GM18868 (cell line): ENCODE data around the gene EEIG1.
A peak's percentile ranks its signal among the peaks of the same experiment; 100 is the strongest.

Experiments used
- ATAC-seq: cut with Tn5 transposase; IDR thresholded peaks from one replicate; pipeline ENCODE4 v1.9.1; 2021; ENCODE audit warnings: mild to moderate bottlenecking, moderate library complexity; ENCODE audit not compliant: unreplicated experiment

EEIG1 gene

GRCh38 chr9:127942216-127943010 lies 38.4 kb downstream of the EEIG1 start:
- ATAC-seq = no peak

GRCh38 chr9:127941961-127942215 lies 38.9 kb downstream of the EEIG1 start:
- ATAC-seq = no peak

DNA sequence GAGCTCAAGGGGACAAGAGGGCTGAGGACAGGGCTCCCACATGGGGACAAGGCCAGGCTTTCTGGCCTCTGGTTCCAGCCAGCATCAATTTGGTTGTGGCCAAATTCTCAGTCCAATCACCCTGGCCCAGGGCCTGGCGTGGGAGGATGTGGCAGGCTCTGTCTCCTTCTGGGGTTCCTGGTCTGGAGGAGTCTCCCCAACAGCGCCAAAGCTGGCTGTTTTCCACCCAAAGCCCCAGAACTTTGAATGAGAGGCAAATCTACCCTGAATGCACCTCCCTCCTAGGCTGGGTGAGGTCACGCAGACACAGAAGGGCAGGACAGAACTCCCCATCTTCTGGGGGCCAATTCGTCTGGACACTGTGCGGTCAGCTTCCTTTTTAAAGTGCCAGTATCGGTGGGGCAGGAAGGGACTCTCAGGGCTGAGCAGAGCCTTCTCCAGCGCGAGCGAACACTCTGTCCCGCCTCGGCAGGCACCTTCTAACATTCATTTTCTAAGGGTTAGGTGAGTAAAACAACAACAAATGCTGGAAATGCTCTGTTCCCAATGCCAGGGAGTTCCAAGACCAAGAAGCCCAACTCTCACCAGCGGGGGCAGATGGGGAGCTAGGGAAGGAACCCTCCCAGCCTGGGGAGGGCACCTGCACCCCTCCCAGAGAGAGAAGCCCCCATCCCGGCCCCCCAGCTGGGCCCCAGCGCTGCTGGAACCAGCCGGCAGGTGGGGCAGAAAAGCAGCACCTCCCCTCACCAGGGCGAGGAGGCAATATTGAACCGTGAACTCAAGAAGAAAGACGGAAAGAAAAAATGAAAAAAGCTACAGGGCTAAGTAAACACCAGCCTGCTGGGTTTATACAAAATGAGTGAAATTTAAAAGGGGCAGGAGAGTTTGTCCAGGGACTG lies 39.5 kb downstream of the EEIG1 start:
- ATAC-seq = no peak

DNA sequence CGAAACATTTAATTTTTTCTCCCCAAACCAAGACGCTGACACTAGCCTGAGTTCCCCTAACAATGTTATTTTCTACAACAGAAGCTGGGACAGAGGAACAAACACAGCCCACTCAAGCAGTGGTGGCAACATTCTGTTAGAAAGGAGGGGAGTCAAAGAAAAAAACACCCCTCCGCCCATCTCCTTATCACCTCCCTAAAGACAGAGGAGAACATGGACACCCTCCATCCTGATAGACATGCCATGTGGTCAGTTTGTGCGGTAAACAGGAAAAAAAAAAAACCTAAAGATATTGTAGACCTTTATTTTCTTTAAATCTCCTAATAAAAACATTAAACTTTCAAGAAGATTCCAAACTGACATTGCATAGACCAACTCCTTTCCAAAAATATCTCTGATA lies 40.2 kb downstream of the EEIG1 start:
- no peak for ATAC-seq

GRCh38 chr9:127938298-127938690 lies 42.5 kb downstream of the EEIG1 start:
- no peak for ATAC-seq

- peak; percentile 90 for ATAC-seq
Observed at GRCh38 chr9:127937388-127938297, 43.1 kb downstream of the EEIG1 start, which contains the start of gene DPM2. DPM2 (minus strand) TSS chr9:127937854; CDS start chr9:127937820, 34 bp downstream.

- ATAC-seq = no peak
Observed at GRCh38 chr9:127937056-127937387, 43.8 kb downstream of the EEIG1 start.

DNA sequence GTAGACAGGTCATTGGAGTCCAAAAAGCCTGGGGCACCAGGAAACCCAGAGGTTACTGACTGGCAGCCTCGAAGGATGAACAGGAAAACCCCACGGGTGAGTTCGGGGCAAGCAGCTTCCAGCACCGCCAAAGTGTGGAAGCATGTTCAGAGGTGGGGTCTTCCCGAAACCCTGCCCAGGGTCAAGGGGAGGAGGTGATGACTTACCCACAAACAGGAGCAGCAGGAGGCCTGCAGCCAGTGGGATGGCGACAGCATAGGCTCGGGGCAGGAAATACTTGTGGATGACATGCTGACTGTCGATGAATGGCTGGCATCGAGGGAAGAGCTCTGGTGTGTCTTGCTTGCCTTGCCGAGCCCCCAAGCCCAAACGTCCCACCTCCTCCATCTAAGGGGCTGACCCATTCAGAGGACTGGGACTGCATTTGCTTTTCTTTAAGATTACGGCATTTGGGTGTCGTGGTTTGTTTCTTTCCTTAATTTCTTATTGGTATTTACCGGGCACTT lies 44.4 kb downstream of the EEIG1 start:
- ATAC-seq = no peak

DNA sequence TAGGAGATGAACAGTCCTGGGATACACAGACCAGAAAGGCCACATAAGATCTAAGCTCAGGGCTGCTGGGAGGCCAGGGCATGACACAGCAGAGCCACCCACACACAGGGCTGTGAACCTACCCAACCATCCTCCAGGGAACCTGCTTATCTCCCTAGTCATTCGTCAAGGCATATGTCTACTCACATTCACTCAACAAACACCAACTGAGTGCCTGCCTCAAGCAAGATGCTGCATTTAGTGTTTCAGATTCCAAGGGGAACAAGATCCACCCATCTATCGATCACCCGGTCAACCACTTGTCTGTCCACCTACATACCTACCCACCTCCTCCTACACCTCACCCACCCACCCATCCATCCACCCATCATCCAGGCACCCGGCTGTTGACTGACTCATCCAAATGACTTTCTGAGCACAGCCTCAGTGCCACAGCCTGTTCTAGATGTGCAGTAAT lies 45.0 kb downstream of the EEIG1 start:
- ATAC-seq = no peak

DNA sequence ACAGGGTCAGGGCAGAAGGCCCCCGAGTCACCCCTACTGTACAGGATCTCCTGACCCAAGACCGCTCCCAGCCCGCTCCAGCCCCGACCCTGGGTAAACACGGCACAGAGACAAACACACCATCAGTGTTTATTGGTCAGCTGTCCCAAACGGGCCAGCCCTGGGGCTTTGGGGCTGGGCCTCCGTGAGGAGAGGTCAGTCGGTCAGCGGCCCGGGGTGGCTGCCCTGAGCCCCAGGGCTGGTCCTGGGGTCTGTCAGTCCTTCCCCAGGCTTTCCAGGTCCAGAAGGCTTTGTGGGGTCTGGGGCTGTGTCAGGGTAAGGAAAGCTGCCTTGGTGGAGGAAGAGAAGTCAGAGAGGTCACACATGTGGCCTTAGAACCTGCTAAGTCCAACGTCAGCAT lies 45.8 kb downstream of the EEIG1 start:
- ATAC-seq = no peak

GRCh38 chr9:127934248-127934647 lies 46.5 kb downstream of the EEIG1 start:
- ATAC-seq = no peak

GRCh38 chr9:127931092-127931881 lies 49.5 kb downstream of the EEIG1 start:
- peak; percentile 27 for ATAC-seq
